ENCODE data around the gene EIF3I. TPM values are rescaled to one million over a fixed set of nuclear protein-coding genes. Genes with fewer than 3 reads are reported as not detected.

Gene EIF3I
- total and polyA plus RNA-seq, 2 of the 8 experiments (the other 6 are each of a cell fraction or from before 2014, with no cell fraction given), result 247 to 346 TPM

DNA sequence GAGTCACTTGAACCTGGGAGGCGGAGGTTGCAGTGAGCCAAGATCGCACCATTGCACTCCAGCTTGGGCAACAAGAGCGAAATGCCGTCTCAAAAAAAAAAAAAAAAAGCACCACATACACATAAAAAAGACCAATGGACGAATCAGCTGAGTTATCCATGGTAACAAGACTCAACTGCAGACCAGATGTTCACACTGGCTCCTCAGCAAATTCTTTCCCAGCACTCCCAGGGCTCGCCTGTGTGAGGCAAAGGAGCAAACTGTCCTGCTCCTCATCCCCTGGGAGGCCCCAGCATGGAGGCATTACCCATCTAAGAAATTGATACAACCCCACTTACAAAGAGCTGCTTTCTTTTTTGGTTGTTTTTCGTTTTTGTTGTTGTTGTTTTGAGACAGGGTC is 3.2 kb upstream of the EIF3I start:
- no peaks in the 10 kb centered on the region for H3K9me3 ChIP-seq (ENCODE audit: insufficient read depth in 2 of 2, low read depth in 1 of 2, low read length in 1 of 2)
- H3K18ac ChIP-seq (ENCODE audit: extremely low read depth, low read length), result no peak overlapping the region
- no peak overlapping the region for H3K56ac ChIP-seq (replicated peaks; ENCODE audit: insufficient read length, low read depth, low read length)
- H4K8ac ChIP-seq (ENCODE audit: extremely low read depth, insufficient read depth, low read length), result no peak overlapping the region; the same call in 1 of the 2 replicates
- no peak overlapping the region for H2BK15ac ChIP-seq (ENCODE audit: low read length)
- POLR2A ChIA-PET (ENCODE audit: partially characterized antibody), result interaction anchor here (1.0 to 8.0 kb wide), 6 partner anchors 9 to 39 kb away, joined by 3 to 52 read pairs (median 4); partner anchors contain the start of genes DCDC2B and IQCC
- H3K23ac ChIP-seq (ENCODE audit: insufficient read length), result no peak overlapping the region
- H3K27ac ChIP-seq (ENCODE audit: low read depth, low read length), result no peak overlapping the region
- no peak overlapping the region for H3K14ac ChIP-seq (ENCODE audit: insufficient read length)
- no peak overlapping the region for H3K4me2 ChIP-seq (ENCODE audit: insufficient read depth in 1 of 2, low read depth in 2 of 2, low read length in 2 of 2)
- H3K4me3 ChIP-seq (ENCODE audit: extremely low read depth in 1 of 4, insufficient read depth in 2 of 4, low read depth in 3 of 4, low read length in 4 of 4), result no peak overlapping the region
- no peaks in the 10 kb centered on the region for H3K27me3 ChIP-seq (replicated peaks in 1 of 4; ENCODE audit: control insufficient read depth in 3 of 4, extremely low read depth in 1 of 4, insufficient read depth in 3 of 4, low read length in 3 of 4)
- H4K20me1 ChIP-seq (replicated peaks in 1 of 2; ENCODE audit: control insufficient read depth in 1 of 2, insufficient read depth in 2 of 2, low read length in 2 of 2), result peaks cover 1 to 3% of the 10 kb centered on the region in 2 experiments
- H3K4ac ChIP-seq (replicated peaks; ENCODE audit: insufficient read length, low read depth, low read length), result no peak overlapping the region
- H2AFZ ChIP-seq (ENCODE audit: low read length), result no peak overlapping the region
- H3K4me1 ChIP-seq (replicated peaks in 1 of 4; ENCODE audit: control insufficient read depth in 3 of 4, insufficient read depth in 4 of 4, low read length in 3 of 4), result peaks cover 0 to 7% (median 2%) of the 10 kb centered on the region in 4 experiments; a peak in 3 of 7 replicates
- H4K91ac ChIP-seq (replicated peaks; ENCODE audit: insufficient read length, low read length), result no peak overlapping the region
- no peak overlapping the region for H3K9ac ChIP-seq (replicated peaks in 1 of 4; ENCODE audit: extremely low read depth in 1 of 4, low read depth in 3 of 4, low read length in 3 of 4)
- TF ChIP-seq GABPA (IDR thresholded peaks at IDR 0.05; ENCODE audit: borderline replicate concordance, insufficient read depth, low read length), result no peak
- TF ChIP-seq CREB1 (IDR thresholded peaks at IDR 0.05), result no peak
- no peak for TF ChIP-seq CEBPB (IDR thresholded peaks at IDR 0.05; ENCODE audit: low read depth, low read length)
- no peak for TF ChIP-seq RFX5 (IDR thresholded peaks at IDR 0.05; ENCODE audit: borderline replicate concordance, low read depth, low read length)
- TF ChIP-seq KDM5A (IDR thresholded peaks at IDR 0.05; ENCODE audit: low read length), result no peak
- TF ChIP-seq, protein P1, sequence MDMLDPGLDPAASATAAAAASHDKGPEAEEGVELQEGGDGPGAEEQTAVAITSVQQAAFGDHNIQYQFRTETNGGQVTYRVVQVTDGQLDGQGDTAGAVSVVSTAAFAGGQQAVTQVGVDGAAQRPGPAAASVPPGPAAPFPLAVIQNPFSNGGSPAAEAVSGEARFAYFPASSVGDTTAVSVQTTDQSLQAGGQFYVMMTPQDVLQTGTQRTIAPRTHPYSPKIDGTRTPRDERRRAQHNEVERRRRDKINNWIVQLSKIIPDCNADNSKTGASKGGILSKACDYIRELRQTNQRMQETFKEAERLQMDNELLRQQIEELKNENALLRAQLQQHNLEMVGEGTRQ (IDR thresholded peaks at IDR 0.05; ENCODE audit: low read length), result no peak
- TF ChIP-seq CHD2 (IDR thresholded peaks at IDR 0.05; ENCODE audit: low read length), result no peak
- no peak for TF ChIP-seq SIRT6 (IDR thresholded peaks at IDR 0.05; ENCODE audit: low read length)
- no peak for TF ChIP-seq JUND (IDR thresholded peaks at IDR 0.05; ENCODE audit: low read length)
- no peak overlapping the region for H2BK20ac ChIP-seq (ENCODE audit: low read length)
- H3K23me2 ChIP-seq (ENCODE audit: low read depth, low read length), result peaks cover 8% of the 10 kb centered on the region; the same call in 1 of the 2 replicates
- H3K36me3 ChIP-seq (ENCODE audit: control insufficient read depth in 2 of 4, insufficient read depth in 4 of 4, low read length in 3 of 4), result peaks cover 2 to 18% (median 8%) of the 10 kb centered on the region in 4 experiments; a peak in 4 of 8 replicates
- DNase-seq (ENCODE audit: low read depth in 1 of 2, low spot score in 2 of 2) (no peak), FAIRE-seq (no peak)
- no peak overlapping the region for H2BK5ac ChIP-seq (ENCODE audit: low read depth, low read length)
- peaks cover 0 to 24% of the 10 kb centered on the region in 2 experiments; a peak in 3 of 4 replicates for H3K79me2 ChIP-seq (ENCODE audit: control insufficient read depth in 1 of 2, insufficient read depth in 2 of 2, low read length in 2 of 2)
- no peaks in the 10 kb centered on the region; the same call in 1 of the 2 replicates for H3K79me1 ChIP-seq (ENCODE audit: low read depth, low read length)
- CTCF ChIA-PET (ENCODE audit: partially characterized antibody), result interaction anchor here (1.1 to 2.3 kb wide), 3 partner anchors 12 to 98 kb away, joined by 3 to 7 read pairs (median 3); no protein-coding TSS in a partner anchor
- H4K5ac ChIP-seq (ENCODE audit: insufficient read length, low read depth, low read length), result no peak overlapping the region
- 87% methylated on average over 5 of the region's 7 CpGs; no CpG with 5 or more reads in 1 of the 2 experiments for WGBS, 2 experiments (ENCODE audit: extremely low coverage in 1 of 2, insufficient coverage in 1 of 2, insufficient read length in 1 of 2, insufficient replicate concordance in 2 of 2, low coverage in 1 of 2, low lambda C conversion rate in 2 of 2, missing lambda C conversion rate in 1 of 2)
- no peak overlapping the region for H2BK120ac ChIP-seq (replicated peaks; ENCODE audit: low read depth, low read length)
- H2BK12ac ChIP-seq (ENCODE audit: low read depth, low read length), result no peak overlapping the region
- no peak overlapping the region for H2AK5ac ChIP-seq (ENCODE audit: low read depth, low read length)
